Activated naive CD8-positive, alpha-beta T cell treated with anti-CD3 and anti-CD28 coated beads, Interleukin-2, amount 50 U/mL, for 16 hours (primary cell): Measurements from ENCODE around the gene PARK7.
"Not testable (repeated sequence)": the region's sequence is repeated elsewhere in the genome, so short reads cannot be mapped to it uniquely, and the experiment has no call there.

Experiments
- DNase-seq: peaks from one replicate; pipeline ENCODE4 v3.0.0-alpha.2; 2020; ENCODE audit warnings: low read depth, low spot score

The PARK7 gene

GRCh38 chr1:7943251-7943650 is 18.3 kb upstream of the PARK7 start:
- no peak for DNase-seq

GRCh38 chr1:7948960-7949359 is 12.6 kb upstream of the PARK7 start:
- DNase-seq, result no peak

GRCh38 chr1:7952791-7953190 is 8.7 kb upstream of the PARK7 start:
- not testable (repeated sequence) for DNase-seq

GRCh38 chr1:7953850-7954609 is 7.5 kb upstream of the PARK7 start:
- DNase-seq, result peak; percentile 58

- no peak for DNase-seq
Measured at GRCh38 chr1:7954683-7955082, 6.8 kb upstream of the PARK7 start.

- no peak for DNase-seq
Measured at GRCh38 chr1:7956218-7957032, 5.1 kb upstream of the PARK7 start.

- no peak for DNase-seq
Measured at GRCh38 chr1:7960165-7960564, 1.3 kb upstream of the PARK7 start.

GRCh38 chr1:7960867-7961215 is 670 bp upstream of the PARK7 start:
- no peak for DNase-seq

GRCh38 chr1:7962014-7962335 is 464 bp downstream of the PARK7 start:
- no peak for DNase-seq

- DNase-seq, result no peak
Measured at GRCh38 chr1:7962636-7963377, 1.3 kb downstream of the PARK7 start.

- DNase-seq, result not testable (repeated sequence)
Measured at GRCh38 chr1:7963378-7963730, 1.8 kb downstream of the PARK7 start.

GRCh38 chr1:7963841-7964240 is 2.3 kb downstream of the PARK7 start:
- DNase-seq, result not testable (repeated sequence)

- DNase-seq, result no peak
Measured at GRCh38 chr1:7964476-7964875, 3.0 kb downstream of the PARK7 start.

- no peak for DNase-seq
Measured at GRCh38 chr1:7967196-7967595, 5.7 kb downstream of the PARK7 start.

GRCh38 chr1:7967651-7968050 is 6.1 kb downstream of the PARK7 start:
- DNase-seq, result no peak

GRCh38 chr1:7970246-7970645 is 8.7 kb downstream of the PARK7 start:
- no peak for DNase-seq

GRCh38 chr1:7971024-7971423 is 9.5 kb downstream of the PARK7 start:
- no peak for DNase-seq

GRCh38 chr1:7972285-7972684 is 10.8 kb downstream of the PARK7 start:
- no peak for DNase-seq

- DNase-seq, result no peak
Measured at GRCh38 chr1:7973086-7973485, 11.6 kb downstream of the PARK7 start.

GRCh38 chr1:7975212-7975865 is 13.8 kb downstream of the PARK7 start:
- no peak for DNase-seq

- no peak for DNase-seq
Measured at GRCh38 chr1:7980984-7981383, 19.5 kb downstream of the PARK7 start.
